Prostate gland (tissue), 2 donors: ENCODE results near the gene BTBD18.

ENCODE experiments used
- CTCF ChIP-seq, 4 experiments: fragments of 200-600 bp in 2 of 4; fragments of 450-650 bp in 2 of 4; sonication (generic) in 2 of 4; IDR thresholded peaks; 1 replicate in 3 of 4; 2 replicates in 1 of 4; pipeline ENCODE4 v1.5.1; 2016 to 2019; ENCODE audit warnings: antibody characterized with exemption in 4 of 4, mild to moderate bottlenecking in 2 of 4, moderate library complexity in 2 of 4
- POLR2AphosphoS5 ChIP-seq: sonication (generic); formaldehyde crosslinking; IDR thresholded peaks from one replicate; pipeline ENCODE4 v1.6.1; 2017; ENCODE audit warnings: antibody characterized with exemption

- TF ChIP-seq POLR2AphosphoS5 (no peak), CTCF (IDR thresholded peaks at IDR 0.05) (no peak)
Measured at GRCh38 chr11:57729479-57729878, 22.1 kb downstream of the BTBD18 start.
